ENCODE data around the gene IL22. TPM values are rescaled to one million over a fixed set of nuclear protein-coding genes. Genes with fewer than 3 reads are reported as not detected.
A peak's percentile ranks its signal among the peaks of the same experiment; 100 is the strongest.

Gene IL22, protein sequence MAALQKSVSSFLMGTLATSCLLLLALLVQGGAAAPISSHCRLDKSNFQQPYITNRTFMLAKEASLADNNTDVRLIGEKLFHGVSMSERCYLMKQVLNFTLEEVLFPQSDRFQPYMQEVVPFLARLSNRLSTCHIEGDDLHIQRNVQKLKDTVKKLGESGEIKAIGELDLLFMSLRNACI
- not detected in 2 replicates for total RNA-seq
- polyA plus RNA-seq = not detected in 2 replicates
- polyA plus RNA-seq (2012) = not detected in 2 replicates
- not detected in 2 replicates for polyA minus RNA-seq (ENCODE audit: low replicate concordance)

DNA sequence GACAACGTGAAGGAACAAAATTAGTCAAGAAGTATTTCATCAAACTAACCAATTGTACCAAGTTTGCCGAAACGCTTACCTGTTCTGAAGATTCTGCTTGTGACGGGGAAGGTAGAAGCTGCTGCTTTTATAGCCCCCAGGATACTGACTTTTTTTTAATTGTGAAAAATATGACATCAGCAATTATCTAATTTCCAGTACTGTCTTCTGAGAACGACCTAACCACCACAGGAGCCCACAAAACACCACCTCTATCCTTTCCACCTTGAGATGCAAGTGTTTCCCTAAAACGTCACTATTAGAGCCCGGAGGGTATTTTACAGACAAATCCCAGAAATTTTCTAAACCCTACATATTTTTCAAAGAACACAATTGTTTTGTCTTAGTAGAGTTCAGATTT is at the start of gene IL22:
Gene IL22 (minus strand): TSS at position 101 of the 400 bp plus-strand sequence. CDS start 156 bp downstream, outside the sequence.
- TF ChIP-seq, protein P1, sequence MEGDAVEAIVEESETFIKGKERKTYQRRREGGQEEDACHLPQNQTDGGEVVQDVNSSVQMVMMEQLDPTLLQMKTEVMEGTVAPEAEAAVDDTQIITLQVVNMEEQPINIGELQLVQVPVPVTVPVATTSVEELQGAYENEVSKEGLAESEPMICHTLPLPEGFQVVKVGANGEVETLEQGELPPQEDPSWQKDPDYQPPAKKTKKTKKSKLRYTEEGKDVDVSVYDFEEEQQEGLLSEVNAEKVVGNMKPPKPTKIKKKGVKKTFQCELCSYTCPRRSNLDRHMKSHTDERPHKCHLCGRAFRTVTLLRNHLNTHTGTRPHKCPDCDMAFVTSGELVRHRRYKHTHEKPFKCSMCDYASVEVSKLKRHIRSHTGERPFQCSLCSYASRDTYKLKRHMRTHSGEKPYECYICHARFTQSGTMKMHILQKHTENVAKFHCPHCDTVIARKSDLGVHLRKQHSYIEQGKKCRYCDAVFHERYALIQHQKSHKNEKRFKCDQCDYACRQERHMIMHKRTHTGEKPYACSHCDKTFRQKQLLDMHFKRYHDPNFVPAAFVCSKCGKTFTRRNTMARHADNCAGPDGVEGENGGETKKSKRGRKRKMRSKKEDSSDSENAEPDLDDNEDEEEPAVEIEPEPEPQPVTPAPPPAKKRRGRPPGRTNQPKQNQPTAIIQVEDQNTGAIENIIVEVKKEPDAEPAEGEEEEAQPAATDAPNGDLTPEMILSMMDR (conservative IDR thresholded peaks at IDR 0.05 in 1 of 2, IDR thresholded peaks at IDR 0.05 in 1 of 2; ENCODE audit: low read depth in 1 of 2, low read length in 2 of 2) = no peak
- no peak for TF ChIP-seq EZH2 (IDR thresholded peaks at IDR 0.05; ENCODE audit: low read length, missing control alignments)
- H3K79me2 ChIP-seq (ENCODE audit: control insufficient read depth, insufficient read depth, low read length) = no peaks in the 10 kb centered on the region
- H3K4me2 ChIP-seq (ENCODE audit: extremely low read depth, insufficient read depth, low read length) = no peak within 1 kb of the TSS
- H3K9me3 ChIP-seq (ENCODE audit: control insufficient read depth, insufficient read depth, low read depth, low read length) = no peaks in the 10 kb centered on the region
- H4K20me1 ChIP-seq (ENCODE audit: control insufficient read depth, extremely low read depth, insufficient read depth, low read length) = no peaks in the 10 kb centered on the region
- H3K27me3 ChIP-seq (ENCODE audit: control insufficient read depth, insufficient read depth, low read length) = no peaks in the 10 kb centered on the region
- H3K4me1 ChIP-seq (ENCODE audit: control insufficient read depth, extremely low read depth, insufficient read depth, low read length) = no peaks in the 10 kb centered on the region
- H3K36me3 ChIP-seq (ENCODE audit: control insufficient read depth, insufficient read depth, low read length) = no peaks in the 10 kb centered on the region
- no peak within 1 kb of the TSS for H3K4me3 ChIP-seq (replicated peaks in 1 of 4; ENCODE audit: control extremely low read depth in 1 of 4, insufficient read depth in 1 of 4, low read depth in 3 of 4, low read length in 4 of 4)
- no peak within 1 kb of the TSS for H3K9ac ChIP-seq (ENCODE audit: insufficient read depth, low read length)
- DNase-seq (ENCODE audit: low read depth in 2 of 2) = no peak
- no peak within 1 kb of the TSS for H3K27ac ChIP-seq (ENCODE audit: insufficient read depth, low read length)
- no peak within 1 kb of the TSS for H2AFZ ChIP-seq (ENCODE audit: low read length)

- H3K4me1 ChIP-seq (ENCODE audit: control insufficient read depth, extremely low read depth, insufficient read depth, low read length) = no peaks in the 10 kb centered on the region
- H3K9ac ChIP-seq (ENCODE audit: insufficient read depth, low read length) = no peak overlapping the region
- no peak overlapping the region for H3K4me2 ChIP-seq (ENCODE audit: extremely low read depth, insufficient read depth, low read length)
- H4K20me1 ChIP-seq (ENCODE audit: control insufficient read depth, extremely low read depth, insufficient read depth, low read length) = no peaks in the 10 kb centered on the region
- H3K4me3 ChIP-seq (replicated peaks in 1 of 4; ENCODE audit: control extremely low read depth in 1 of 4, insufficient read depth in 1 of 4, low read depth in 3 of 4, low read length in 4 of 4) = no peak overlapping the region
- H3K27me3 ChIP-seq (ENCODE audit: control insufficient read depth, insufficient read depth, low read length) = no peaks in the 10 kb centered on the region
- TF ChIP-seq EZH2 (IDR thresholded peaks at IDR 0.05; ENCODE audit: low read length, missing control alignments) = no peak
- no peaks in the 10 kb centered on the region for H3K79me2 ChIP-seq (ENCODE audit: control insufficient read depth, insufficient read depth, low read length)
- H3K9me3 ChIP-seq (ENCODE audit: control insufficient read depth, insufficient read depth, low read depth, low read length) = no peaks in the 10 kb centered on the region
- no peak overlapping the region for H3K27ac ChIP-seq (ENCODE audit: insufficient read depth, low read length)
- H3K36me3 ChIP-seq (ENCODE audit: control insufficient read depth, insufficient read depth, low read length) = no peaks in the 10 kb centered on the region
- DNase-seq (ENCODE audit: low read depth in 2 of 2) = no peak
- H2AFZ ChIP-seq (ENCODE audit: low read length) = no peak overlapping the region
Measured at GRCh38 chr12:68297929-68298328, 44.5 kb upstream of the IL22 start.

DNA sequence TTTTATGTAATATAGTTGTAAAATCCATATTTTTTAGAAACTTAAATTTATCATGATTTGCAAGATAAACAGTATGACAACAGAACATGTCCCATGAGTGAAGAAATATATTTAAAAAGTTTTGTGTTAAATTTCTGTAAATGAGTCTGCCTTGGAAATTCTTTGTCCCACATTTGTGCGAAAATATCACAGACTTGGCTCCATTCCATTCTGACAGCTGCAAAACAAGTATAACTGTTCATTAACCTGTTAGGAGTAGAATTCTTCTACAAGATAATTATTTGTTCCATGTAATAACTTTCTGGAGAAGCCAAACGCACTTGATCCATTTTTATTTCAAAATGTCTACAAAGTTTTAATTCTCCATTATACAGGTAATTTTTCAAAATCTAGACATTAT is 40.8 kb upstream of the IL22 start:
- Histone ChIP-seq H3K9me3 (ENCODE audit: control insufficient read depth, insufficient read depth, low read depth, low read length) (no peaks in the 10 kb centered on the region), H3K9ac (ENCODE audit: insufficient read depth, low read length) (no peak overlapping the region), H4K20me1 (ENCODE audit: control insufficient read depth, extremely low read depth, insufficient read depth, low read length) (no peaks in the 10 kb centered on the region), H3K27ac (ENCODE audit: insufficient read depth, low read length) (no peak overlapping the region), H3K79me2 (ENCODE audit: control insufficient read depth, insufficient read depth, low read length) (no peaks in the 10 kb centered on the region), H3K36me3 (ENCODE audit: control insufficient read depth, insufficient read depth, low read length) (no peaks in the 10 kb centered on the region), H3K4me3 (replicated peaks in 1 of 4; ENCODE audit: control extremely low read depth in 1 of 4, insufficient read depth in 1 of 4, low read depth in 3 of 4, low read length in 4 of 4) (no peak overlapping the region), H2AFZ (ENCODE audit: low read length) (no peak overlapping the region), H3K27me3 (ENCODE audit: control insufficient read depth, insufficient read depth, low read length) (no peaks in the 10 kb centered on the region), H3K4me2 (ENCODE audit: extremely low read depth, insufficient read depth, low read length) (no peak overlapping the region), H3K4me1 (ENCODE audit: control insufficient read depth, extremely low read depth, insufficient read depth, low read length) (no peaks in the 10 kb centered on the region)
- peak in 1 of 2 donors; percentile 16 for DNase-seq (ENCODE audit: low read depth in 2 of 2)
- TF ChIP-seq EZH2 (IDR thresholded peaks at IDR 0.05; ENCODE audit: low read length, missing control alignments) = no peak
- TF ChIP-seq, protein P1 (conservative IDR thresholded peaks at IDR 0.05 in 1 of 2, IDR thresholded peaks at IDR 0.05 in 1 of 2; ENCODE audit: low read depth in 1 of 2, low read length in 2 of 2) = no peak
